HG02763 (cell line): ENCODE results near the gene MAP4K3.

ENCODE experiments used
- ATAC-seq: cut with Tn5 transposase; IDR thresholded peaks from one replicate; pipeline ENCODE4 v1.9.1; 2021; ENCODE audit warnings: mild to moderate bottlenecking, moderate library complexity; ENCODE audit not compliant: unreplicated experiment

Gene MAP4K3

DNA sequence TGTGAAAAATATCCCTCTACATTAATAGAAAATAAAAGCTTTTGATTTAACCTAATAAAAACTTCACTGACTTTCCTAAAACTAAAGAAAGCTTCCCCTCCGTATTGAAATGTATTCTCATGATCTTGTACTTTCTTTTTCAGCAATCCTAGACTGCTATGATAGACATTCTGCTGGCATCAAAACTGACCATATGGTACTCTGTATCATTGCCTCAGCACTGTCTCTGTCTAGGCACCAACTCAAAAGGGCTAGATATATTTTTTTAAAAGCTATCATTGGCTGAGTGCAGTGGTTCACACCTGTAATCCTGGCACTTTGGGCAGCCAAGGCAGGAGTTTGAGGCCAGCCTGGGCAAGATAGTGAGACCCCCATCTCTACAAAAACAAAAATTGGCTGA lies 226.2 kb downstream of the MAP4K3 start:
- ATAC-seq: no peak

DNA sequence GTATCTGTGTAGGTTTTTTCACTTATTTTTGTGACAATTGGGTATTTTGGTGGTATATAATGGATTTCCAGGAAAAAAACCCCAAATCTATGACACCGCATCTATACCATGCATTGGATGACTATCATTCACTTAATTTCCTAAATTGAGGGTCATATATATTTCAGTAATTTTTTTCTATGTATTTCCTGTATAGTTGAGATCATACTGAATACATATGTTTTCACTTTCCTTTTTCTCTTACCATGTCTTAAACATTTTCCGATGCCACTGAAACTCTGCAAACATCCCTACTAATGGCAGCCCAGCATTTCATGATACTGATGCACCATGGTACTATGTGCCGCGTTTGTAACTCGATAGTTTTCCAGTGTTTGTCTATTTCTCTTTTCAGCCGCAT lies 233.7 kb downstream of the MAP4K3 start:
- no peak for ATAC-seq

DNA sequence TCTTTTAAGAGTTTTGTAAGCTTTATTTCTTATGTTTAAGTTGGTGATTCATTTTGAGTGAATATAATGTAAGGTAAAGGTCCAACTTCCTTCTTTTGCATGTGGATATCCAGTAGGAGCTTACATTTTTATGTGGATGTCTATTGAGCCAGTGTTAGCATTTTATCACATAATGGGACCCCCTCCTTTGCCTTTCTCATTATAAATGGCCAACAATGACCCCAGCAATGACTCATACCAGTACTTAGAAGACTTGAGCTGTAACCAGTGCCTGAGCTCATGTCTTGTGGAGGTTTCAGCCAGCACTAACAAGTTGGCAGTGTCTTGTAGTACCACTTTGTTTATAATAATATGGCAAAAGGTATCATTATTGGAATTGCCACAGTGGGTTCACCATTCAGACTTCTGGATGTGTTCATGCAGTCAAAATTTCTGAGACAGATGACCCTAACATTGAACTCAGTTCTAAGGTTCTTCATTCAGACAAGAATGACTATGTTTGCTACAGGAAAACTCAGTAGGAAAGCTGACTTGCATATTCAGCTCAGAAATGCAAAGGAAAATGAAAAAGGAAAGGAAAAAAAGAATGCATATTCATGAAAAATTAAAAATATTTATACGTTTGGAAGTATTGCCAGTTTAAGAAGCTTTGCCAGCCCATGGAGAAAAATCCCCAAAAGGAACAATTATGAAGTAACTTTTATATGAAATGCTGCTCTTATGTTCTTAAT lies 234.3 kb downstream of the MAP4K3 start:
- no peak for ATAC-seq
